CD4-positive, alpha-beta T cell treated with Interleukin-6 at 100 ng/mL for 8 hours (primary cell): ENCODE data around the gene PRR16.
"Not testable (repeated sequence)": the region's sequence is repeated elsewhere in the genome, so short reads cannot be mapped to it uniquely, and the experiment has no call there.

ENCODE experiments used
- DNase-seq: peaks from one replicate; pipeline ENCODE4 v3.0.0-alpha.2; 2020; ENCODE audit warnings: mixed read lengths, low spot score

Gene PRR16

GRCh38 chr5:120655828-120656435, 191.8 kb downstream of the PRR16 start:
- DNase-seq = no peak

- no peak for DNase-seq
These were observed 193.0 kb downstream of the PRR16 start for GRCh38 chr5:120657104-120657503.

DNA sequence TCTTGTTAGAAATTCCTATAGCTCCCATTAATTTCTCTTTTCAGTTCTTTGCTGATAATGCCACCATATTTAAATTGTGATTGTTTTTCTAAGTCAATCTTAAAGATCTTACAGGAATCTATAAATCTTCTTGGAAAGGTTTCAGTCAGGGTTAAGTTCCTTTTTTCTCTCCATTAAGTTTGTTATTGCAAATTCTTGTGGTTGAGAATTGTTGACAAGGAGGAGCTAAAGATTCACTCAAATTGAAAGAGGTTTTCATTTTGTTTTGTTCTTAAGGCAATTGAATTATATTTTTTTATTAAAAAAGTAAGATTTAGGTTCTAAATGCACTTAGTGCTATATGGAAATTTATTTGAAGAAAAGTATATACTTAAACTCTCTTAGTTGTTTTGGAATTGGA, 213.4 kb downstream of the PRR16 start:
- DNase-seq = no peak

- no peak for DNase-seq
These were observed 214.2 kb downstream of the PRR16 start for GRCh38 chr5:120678279-120678678.

DNA sequence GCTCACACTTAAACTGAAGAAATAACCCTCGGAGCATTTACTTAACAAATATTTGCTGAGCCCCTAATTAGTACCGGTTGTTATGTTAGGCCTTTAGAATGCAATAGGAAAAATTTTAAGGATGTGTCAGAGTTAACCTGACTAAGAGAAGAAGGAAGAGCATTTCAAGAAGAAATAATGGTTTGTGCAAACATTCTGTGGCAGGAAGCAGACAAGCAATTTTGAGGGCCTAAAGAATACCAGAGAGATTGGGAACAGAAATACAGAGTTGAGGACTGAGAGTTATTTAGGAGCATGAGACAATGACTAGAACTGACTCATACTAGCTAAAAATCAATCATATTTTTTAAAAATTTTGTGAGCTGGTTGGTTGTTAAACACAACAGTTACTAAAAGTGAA, 218.8 kb downstream of the PRR16 start:
- no peak for DNase-seq

- DNase-seq = no peak
These were observed 219.5 kb downstream of the PRR16 start for GRCh38 chr5:120683580-120683979.

DNA sequence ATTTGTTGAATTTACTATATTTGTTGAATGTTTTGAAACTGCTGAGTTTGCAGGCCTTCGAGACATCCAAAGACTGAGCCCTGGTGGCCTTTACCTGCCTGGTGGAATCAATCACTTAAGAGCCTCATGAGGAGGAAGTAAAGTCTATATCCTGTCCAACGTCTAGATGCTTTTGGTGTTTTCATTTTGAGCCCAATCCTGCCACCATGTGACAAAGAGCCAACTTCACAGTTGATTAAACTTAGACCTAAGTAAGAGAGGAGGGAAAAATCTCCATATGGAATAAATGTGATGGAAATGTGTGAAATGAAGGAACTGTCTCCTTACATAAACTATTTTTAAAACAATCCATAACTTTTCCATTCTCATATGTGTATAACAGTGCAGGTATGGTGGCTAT, 220.1 kb downstream of the PRR16 start:
- no peak for DNase-seq

DNA sequence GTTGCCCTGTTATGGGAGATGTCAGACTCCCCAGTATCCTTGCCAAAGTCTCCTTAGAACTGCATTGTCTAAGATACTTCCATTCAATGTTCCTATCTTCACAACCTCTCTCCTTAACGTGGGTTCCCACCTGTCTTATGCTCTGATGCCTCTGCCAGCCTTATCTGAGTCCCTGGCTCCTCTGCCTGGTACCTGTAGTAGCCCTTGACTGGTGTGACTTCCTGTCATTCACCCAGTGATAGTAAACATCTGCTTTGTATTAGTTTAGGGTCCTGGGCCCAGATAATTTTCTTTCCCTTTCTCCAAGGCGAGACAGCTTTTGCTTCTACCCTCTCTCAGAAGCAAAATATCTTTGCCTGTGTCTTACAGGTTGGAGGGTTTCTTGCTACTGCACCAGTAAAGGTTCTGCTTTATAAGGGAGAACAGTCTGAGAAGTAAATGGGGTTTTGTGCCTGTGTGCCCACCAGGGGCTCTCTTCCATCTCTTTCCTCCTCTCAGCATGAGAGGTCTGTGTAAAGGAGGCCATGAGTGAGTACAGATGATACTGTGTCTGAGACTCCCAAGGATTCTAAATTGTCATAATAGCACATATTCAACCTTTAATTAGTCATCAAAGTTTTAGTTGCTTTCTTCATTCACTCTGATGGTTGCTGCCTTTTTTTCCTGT, 220.8 kb downstream of the PRR16 start:
- no peak for DNase-seq

DNA sequence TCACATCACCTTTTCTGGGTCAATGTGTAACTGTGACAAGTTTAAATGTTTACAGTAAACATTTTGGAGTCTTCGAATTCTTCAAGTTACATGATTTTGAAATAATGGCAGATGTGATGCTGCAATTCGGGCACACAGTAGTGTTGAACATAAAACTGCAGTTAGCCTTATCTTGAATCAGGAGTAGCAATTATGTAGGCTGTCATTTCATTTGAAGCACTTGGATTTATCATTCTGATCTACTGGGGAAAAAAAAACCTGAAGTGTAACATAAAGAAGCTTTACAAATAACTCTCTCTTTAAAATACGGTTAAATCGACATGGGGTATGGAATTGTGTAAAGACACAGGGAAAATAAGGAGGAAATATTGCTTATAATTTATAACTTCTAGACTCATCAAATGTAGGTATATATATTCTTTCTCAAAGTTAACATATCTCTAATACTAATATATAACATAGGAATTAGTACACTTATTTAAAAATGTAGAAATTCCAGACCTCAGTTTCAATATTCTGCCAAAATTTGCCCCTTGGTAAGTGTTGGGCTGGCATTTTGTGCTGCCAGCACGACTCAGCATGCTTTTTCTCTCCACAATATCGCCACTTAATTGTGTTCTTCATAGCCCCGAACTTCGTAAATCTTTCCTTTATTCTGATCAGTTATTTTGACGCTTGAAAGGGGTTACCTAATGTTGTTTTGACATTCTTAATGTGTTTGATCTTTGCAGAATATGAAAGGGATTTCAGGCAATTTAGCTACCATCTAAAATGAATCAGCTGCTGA, 226.7 kb downstream of the PRR16 start:
- no peak for DNase-seq

DNA sequence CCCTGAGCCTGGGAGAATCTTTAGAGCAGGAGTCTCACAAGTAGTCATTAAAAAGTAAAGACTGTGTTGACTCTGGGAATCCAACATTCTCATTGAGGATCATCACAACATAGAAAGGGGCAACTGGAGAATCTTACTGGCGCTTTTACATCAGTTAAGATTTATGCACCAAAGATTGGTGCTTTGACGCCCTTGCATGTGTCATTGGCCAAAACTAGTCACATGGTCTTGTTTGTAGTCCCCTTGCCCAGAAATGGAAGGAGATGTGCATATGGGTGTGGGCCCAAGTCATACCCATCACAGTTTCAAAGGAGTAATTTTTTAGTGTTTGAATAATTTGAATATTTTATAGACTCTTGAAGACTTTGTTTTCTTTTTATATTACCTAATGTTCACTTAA, 228.2 kb downstream of the PRR16 start:
- DNase-seq = no peak

GRCh38 chr5:120695368-120695880, 231.3 kb downstream of the PRR16 start:
- no peak for DNase-seq

DNA sequence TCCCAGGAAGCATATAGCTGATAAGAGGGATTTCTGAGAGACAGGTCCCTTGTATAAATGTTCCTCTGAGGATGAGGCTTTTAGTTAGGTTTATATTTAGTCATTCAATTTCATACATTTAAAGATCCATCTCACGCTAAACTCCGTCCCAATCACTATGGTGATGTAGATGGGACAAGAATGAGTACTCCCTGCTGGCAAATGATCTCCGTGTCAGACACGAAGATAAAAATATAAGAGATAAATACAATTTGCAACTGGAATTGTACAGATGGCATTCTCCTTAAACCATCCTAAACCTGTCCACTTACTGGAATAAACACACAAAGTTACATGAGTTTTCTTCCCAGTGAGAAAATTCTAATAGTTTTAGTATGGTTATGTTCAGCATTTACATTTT, 233.0 kb downstream of the PRR16 start:
- no peak for DNase-seq

DNA sequence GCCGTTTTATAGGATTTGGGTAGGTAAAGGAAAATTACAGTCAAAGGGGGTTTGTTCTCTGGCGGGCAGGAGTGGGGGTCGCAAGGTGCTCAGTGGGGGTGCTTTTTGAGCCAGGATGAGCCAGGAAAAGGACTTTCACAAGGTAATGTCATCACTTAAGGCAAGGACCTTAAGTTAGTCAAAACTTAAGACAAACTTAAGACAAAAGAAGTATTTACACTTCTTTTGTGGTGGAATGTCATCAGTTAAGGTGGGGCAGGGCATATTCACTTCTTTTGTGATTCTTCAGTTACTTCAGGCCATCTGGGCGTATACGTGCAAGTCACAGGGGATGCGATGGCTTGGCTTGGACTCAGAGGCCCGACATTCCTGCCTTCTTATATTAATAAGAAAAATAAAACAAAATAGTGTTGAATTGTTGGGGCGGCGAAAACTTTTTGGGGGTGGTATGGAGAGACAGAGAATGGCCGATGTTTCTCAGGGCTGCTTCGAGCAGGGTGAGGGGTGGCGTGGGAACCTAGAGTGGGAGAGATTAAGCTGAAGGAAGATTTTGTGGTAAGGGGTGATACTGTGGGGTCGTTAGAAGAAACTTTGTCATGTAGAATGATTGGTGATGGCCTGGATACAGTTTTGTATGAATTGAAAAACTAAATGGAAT, 233.7 kb downstream of the PRR16 start:
- DNase-seq = not testable (repeated sequence)

DNA sequence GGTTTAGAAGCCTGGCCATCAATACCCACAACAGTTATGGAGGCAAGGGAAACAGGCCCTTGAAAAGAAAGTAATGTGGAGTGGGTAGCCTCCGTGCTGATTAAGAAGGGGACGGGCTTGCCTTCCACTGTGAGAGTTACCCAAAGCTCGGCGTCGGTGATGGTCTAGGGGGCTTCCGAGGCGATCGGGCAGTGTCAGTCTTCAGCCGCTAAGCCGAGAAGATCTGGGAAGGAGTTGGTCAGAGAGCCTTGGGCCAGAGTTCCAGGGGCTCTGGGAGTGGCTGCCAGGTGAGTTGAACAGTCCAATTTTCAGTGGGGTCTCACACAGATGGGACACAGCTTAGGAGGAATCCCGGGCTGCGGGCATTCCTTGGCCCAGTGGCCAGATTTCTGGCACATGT, 236.6 kb downstream of the PRR16 start:
- DNase-seq = not testable (repeated sequence)

GRCh38 chr5:120702817-120703538, 238.9 kb downstream of the PRR16 start:
- not testable (repeated sequence) for DNase-seq

GRCh38 chr5:120703918-120704587, 240.0 kb downstream of the PRR16 start:
- DNase-seq = no peak

DNA sequence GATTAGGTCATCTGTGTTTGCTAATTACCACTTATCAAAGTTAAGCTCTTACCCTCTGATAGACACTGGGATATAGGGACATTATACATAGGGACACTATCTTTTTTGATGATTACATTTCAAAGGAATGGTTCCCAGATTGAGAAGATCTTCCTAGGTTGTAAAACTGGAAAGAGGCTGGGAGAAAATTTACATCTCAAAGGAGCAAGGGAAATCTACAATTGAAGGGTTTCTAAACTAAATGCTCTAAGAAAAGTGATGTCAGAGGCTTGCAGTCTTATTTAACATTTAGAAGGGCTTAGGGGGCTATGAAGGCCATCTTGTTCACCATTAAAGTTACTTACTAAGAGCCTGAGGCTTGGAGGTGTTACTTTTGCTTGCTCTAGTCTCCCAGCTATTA, 242.8 kb downstream of the PRR16 start:
- DNase-seq = no peak

GRCh38 chr5:120717381-120717780, 253.3 kb downstream of the PRR16 start:
- no peak for DNase-seq

- DNase-seq = no peak
These were observed 266.1 kb downstream of the PRR16 start for GRCh38 chr5:120730214-120730613.

DNA sequence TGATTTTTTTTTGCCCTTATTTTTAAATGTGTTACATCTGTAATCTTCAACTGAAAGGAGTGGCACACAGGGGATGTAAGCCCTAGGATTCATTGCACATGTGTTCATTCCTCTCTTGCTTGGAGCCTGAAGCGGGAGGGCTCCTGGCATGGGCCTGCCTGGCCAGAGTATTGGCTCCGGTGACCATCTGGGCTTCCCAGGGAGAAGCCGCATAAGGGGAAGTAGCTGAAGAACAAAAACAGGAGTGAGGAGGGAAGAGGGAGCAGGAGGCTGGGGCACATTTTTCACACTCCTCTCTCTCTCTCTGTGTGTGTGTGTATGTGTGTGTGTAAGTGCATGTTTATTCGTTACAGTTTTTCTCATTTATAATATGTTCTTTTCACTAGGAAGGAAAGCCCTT, 269.9 kb downstream of the PRR16 start:
- DNase-seq = no peak

DNA sequence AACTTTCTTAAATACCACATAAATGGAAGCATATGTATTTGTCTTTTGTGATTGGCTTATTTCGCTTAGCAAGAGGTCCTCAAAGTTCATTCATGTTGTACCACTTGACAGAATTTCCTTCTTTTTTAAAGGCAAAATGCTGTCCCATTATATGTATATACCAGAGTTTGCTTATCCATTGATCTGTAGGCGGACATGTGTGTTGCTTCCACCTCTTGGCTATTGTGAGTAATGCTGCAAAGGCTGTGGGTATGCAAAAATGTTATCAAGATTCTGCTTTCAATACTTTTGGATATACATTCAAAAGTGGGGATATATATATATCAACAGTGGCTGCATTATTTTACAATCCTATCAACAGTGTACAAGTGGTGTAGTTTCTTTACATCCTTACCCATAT, 271.0 kb downstream of the PRR16 start:
- no peak for DNase-seq
